ENCODE measurements around the gene DNM3.

GRCh38 chr1:171841050-171841910 lies at the start of gene DNM3:
- TF ChIP-seq EZH2 (IDR thresholded peaks at IDR 0.05; ENCODE audit: insufficient read depth, poor library complexity, severe bottlenecking) = no peak
- no peak for TF ChIP-seq EZH2phosphoT487 (IDR thresholded peaks at IDR 0.05; ENCODE audit: insufficient read depth, low read depth)

All from GM23248 (cell line).